Measurements from ENCODE around the gene NATD1.

The NATD1 gene

GRCh38 chr17:21189361-21189760, 63.8 kb downstream of the NATD1 start:
- DNase-seq = no peak
